HG03159 (cell line): ENCODE results near the gene TMEM256.
A peak's percentile ranks its signal among the peaks of the same experiment; 100 is the strongest.
"Not testable (repeated sequence)": the region's sequence is repeated elsewhere in the genome, so short reads cannot be mapped to it uniquely, and the experiment has no call there.

Experiments used
- ATAC-seq: cut with Tn5 transposase; IDR thresholded peaks from one replicate; pipeline ENCODE4 v1.9.1; 2021; ENCODE audit warnings: mild to moderate bottlenecking, moderate library complexity; ENCODE audit not compliant: unreplicated experiment

Gene TMEM256

GRCh38 chr17:7384489-7385081 lies 19.3 kb downstream of the TMEM256 start:
- no peak for ATAC-seq

- peak; percentile 50 for ATAC-seq
Measured at GRCh38 chr17:7383742-7384488, 20.0 kb downstream of the TMEM256 start.

- no peak for ATAC-seq
Measured at GRCh38 chr17:7383371-7383741, 20.5 kb downstream of the TMEM256 start.

GRCh38 chr17:7382901-7383300 lies 21.0 kb downstream of the TMEM256 start:
- no peak for ATAC-seq

GRCh38 chr17:7380855-7381683 lies 22.8 kb downstream of the TMEM256 start, which contains the start of gene TNK1:
Gene TNK1, plus strand, starts transcription at chr17:7381089. Its CDS starts 1,838 bp downstream, at chr17:7382927.
- no peak for ATAC-seq

- ATAC-seq = no peak
Measured at GRCh38 chr17:7380321-7380720, 23.6 kb downstream of the TMEM256 start.

- ATAC-seq = no peak
Measured at GRCh38 chr17:7379134-7379533, 24.8 kb downstream of the TMEM256 start.

GRCh38 chr17:7374353-7374752 lies 29.5 kb downstream of the TMEM256 start:
- ATAC-seq = no peak

GRCh38 chr17:7370853-7371252 lies 33.0 kb downstream of the TMEM256 start:
- no peak for ATAC-seq

- no peak for ATAC-seq
Measured at GRCh38 chr17:7369825-7370224, 34.1 kb downstream of the TMEM256 start.

- not testable (repeated sequence) for ATAC-seq
Measured at GRCh38 chr17:7368599-7368994, 35.3 kb downstream of the TMEM256 start.

GRCh38 chr17:7367918-7368598 lies 35.8 kb downstream of the TMEM256 start:
- ATAC-seq = no peak

- ATAC-seq = no peak
Measured at GRCh38 chr17:7367083-7367482, 36.8 kb downstream of the TMEM256 start.

GRCh38 chr17:7365963-7366362 lies 37.9 kb downstream of the TMEM256 start:
- not testable (repeated sequence) for ATAC-seq

- no peak for ATAC-seq
Measured at GRCh38 chr17:7363311-7363710, 40.6 kb downstream of the TMEM256 start.

GRCh38 chr17:7361906-7362305 lies 42.0 kb downstream of the TMEM256 start:
- no peak for ATAC-seq

- ATAC-seq = no peak
Measured at GRCh38 chr17:7357381-7357780, 46.5 kb downstream of the TMEM256 start.

- no peak for ATAC-seq
Measured at GRCh38 chr17:7356756-7357155, 47.1 kb downstream of the TMEM256 start.

GRCh38 chr17:7356072-7356549 lies 47.8 kb downstream of the TMEM256 start:
- no peak for ATAC-seq

- no peak for ATAC-seq
Measured at GRCh38 chr17:7355573-7355972, 48.3 kb downstream of the TMEM256 start.

GRCh38 chr17:7355053-7355452 lies 48.8 kb downstream of the TMEM256 start, which contains the start of gene TMEM95:
Gene TMEM95, plus strand, starts transcription at chr17:7355156. Its CDS starts 49 bp downstream, at chr17:7355205.
- no peak for ATAC-seq
